Stimulated activated CD8-positive, alpha-beta memory T cell treated with anti-CD3 and anti-CD28 coated beads, Interleukin-15, amount 100 ng/mL, for 48 hours (primary cell): Measurements from ENCODE around the gene LIM2.

Source experiments
- DNase-seq, 2 donors: peaks; one replicate each; pipeline ENCODE4 v3.0.0-alpha.2; 2020; ENCODE audit warnings: low read depth in 2 of 2

Gene LIM2

DNA sequence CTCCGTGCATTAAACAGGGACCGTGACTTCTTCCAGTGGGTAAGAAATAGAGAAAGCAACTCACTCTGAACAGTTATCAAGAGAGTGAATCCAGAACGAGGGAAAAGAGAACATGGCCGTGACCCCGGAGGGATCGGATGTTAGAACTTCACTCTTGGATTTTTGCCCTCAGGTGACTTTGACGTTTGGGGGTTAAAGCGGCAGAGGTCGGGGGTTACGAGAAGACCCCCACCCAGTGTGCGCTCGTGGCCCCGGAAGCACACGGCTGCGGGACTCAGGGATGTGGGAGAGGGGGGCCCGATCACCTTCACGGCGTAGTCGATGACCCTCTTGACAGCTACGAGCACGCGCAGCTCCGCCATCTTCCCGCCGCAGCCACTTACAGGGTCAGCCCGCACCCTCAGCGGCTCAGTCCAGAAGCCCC is 21.8 kb downstream of the LIM2 start, which contains the start of gene ETFB:
Gene ETFB, minus strand, starts transcription at position 424 of the 424 bp plus-strand sequence. Its CDS starts 62 bp downstream, at position 362.
- DNase-seq = no peak

DNA sequence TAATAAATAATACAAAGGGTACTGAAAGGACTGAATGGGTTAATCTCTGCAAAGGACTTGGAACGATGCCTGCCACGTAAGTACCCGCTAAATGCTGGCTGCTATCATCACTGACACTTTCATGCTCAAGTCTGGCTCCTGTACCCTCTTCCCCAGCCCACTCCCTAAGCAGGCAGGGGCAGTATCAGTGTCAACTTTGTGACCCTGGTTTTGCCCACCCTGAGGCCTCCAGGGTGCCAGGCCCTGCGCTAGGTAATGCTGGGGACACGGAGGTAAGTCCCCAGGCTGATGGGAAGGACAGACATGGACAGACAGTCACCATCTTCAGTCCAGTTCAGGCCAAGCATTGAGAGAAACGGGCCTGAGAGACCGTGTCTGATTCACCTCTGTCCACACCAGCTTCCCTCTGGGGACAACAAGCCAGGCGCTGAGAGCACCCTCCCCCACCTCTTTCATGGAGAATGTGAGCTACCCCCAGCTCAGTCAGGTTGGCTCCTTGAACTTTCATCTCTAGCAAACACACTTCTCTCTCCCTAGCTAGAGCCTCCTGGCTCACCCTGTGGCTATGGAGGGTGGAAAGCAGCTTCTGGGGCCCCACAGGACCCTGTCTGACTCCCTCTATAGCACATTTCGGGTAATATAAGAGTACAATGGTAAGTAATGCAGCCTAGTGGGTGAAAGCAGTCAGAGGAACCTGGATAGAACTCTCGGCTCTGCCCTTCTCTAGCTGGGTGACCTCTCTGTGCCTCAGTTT is 22.4 kb downstream of the LIM2 start:
- no peak for DNase-seq

DNA sequence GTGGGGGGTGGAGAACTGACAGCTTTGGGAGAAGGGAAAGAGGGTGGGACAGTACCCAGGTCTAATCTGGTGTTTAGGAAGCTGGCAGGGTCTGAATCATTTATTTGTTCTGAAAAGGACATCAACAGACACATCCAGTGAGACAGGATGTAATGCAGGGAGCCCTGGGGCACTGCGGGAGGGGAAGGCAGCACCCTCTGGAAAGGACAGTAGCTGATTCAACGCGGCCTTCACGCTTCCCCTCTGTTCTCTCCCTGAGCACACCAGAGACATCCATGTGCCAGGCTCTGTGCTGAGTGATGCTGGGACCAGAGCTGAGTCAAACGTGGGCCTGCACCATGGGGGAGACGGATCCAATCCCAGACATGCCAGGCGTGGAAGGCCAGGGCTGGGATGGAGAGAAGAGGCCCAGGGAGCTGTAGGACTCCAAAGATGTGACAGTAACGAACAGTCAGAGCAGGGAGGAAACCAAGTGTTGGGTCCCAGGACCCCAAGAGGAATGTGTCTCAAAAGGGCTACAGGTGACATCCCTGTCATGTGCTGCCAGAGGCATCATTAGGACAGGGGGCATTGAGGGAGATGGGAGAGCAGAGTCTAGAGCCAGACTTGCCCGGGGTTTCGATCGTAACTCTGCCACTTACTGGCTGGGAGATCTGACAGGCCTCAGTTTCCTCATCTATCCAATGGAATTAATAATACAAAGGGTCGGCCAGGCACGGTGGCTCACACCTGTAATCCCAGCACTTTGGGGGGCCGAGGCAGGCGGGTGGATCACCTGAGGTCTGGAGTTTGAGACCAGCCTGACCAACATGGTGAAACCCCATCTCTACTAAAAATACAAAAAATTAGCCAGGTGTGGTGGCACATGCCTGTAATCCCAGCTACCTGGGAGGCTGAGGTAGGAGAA is 23.3 kb downstream of the LIM2 start:
- no peak for DNase-seq

- no peak for DNase-seq
Measured at GRCh38 chr19:51361239-51361638, 26.5 kb downstream of the LIM2 start.

- DNase-seq = no peak
Measured at GRCh38 chr19:51359294-51359693, 28.5 kb downstream of the LIM2 start.

DNA sequence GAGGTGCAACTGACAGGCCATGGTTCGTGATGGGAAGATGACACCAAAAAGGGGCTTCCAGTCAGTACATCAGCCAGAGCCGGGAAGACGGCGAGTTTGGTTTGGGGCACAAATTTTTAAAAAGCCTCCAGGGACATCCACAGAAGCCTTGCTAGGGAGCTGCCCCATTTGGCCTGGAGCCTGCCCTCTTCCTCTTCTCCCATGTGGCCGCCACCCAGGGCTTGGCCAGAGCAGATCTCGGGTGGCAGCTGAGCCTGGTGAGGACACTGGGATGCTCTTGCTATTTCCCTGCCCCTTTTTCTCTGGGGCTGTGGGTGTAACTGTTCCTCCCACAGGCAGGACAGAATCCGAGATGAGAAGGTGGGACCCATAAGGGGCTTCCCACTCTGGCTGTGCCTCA is 29.8 kb downstream of the LIM2 start:
- no peak for DNase-seq

- DNase-seq = no peak
Measured at GRCh38 chr19:51356159-51356801, 31.5 kb downstream of the LIM2 start.

DNA sequence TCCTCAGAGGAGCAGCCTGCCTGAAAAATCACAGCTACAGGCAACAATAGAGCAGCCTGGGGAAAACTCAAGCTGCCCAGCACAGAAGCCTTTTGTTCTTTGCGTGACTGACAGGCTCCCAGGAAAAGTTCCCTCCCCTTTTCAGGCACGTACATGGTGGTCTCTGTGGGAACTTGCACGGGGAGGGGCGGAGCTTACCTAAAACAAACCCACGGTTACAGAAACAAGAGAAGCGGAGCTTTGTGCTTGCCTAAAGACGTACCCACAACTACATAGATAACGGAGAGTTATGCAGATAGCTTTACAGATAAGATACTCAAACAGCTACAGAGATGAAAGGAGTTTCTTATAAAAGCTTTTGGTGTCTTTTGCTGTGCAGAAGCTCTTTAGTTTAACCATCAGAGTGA is 33.0 kb downstream of the LIM2 start:
- peak in 1 of 2 donors; percentile 52 for DNase-seq

GRCh38 chr19:51354103-51354741 is 33.6 kb downstream of the LIM2 start:
- DNase-seq = no peak

- no peak for DNase-seq
Measured at GRCh38 chr19:51352783-51353360, 34.9 kb downstream of the LIM2 start.

DNA sequence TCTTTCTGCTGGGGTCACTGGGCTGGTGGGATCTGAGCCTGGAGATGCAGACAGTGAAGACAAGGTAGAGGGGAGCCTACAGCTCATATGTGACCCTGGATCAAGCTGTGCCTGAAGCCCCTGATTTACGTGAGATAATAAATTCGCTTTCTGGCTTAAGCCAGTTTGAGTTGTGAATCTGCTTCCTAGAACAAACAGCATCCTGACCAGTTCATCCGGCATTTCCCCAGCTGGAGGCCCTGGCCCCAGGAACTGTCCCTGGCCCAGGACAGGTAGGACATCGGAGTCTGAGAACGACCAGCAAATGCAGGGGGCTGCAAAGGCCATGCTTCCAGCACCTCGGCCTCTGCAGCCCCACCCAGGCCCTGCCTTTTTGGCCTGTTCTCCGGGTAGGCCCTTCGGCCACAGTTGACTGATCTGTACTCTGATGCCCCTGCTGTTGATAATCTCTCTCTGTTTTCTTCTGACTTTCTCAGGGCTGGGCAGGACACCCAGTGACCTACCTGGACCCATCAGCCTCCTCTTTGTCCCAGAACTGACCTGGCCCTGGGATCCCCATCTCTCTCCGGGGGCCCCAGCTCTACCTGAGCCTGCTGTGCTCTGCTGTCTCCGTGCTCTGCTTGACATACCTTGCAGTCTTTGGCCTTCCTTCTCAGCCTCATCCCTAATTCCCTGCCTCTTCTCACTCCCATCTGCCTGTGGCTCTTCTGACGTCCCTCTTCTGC is 36.3 kb downstream of the LIM2 start:
- DNase-seq = no peak

- DNase-seq = no peak
Measured at GRCh38 chr19:51347209-51347928, 40.4 kb downstream of the LIM2 start.

GRCh38 chr19:51346742-51347141 is 41.0 kb downstream of the LIM2 start:
- no peak for DNase-seq

DNA sequence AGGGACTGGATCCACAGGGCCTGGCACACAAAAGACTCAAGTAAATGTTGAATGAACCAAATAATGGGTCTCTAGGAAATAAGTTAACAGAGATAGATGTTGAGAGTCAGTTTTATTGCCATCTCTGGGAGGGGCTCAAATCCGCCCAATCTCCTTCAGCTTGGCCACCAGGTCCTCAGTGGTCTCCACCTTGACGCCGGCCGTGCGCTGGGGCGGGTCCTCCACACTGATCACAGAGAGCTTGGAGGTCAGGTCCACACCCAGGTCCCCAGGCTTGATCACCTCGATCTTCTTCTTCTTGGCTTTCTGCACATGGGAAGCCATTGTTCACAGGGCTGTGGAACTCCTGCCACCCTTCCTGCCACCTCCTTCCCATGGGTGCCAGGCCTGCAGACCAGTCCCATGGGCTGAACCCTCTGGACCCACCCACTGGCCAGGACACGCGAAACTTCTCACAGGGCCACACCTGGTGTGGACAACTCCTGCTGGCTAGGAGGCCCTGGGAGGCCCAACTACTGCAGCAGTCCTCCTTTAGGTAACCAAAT is 42.6 kb downstream of the LIM2 start:
- no peak for DNase-seq

DNA sequence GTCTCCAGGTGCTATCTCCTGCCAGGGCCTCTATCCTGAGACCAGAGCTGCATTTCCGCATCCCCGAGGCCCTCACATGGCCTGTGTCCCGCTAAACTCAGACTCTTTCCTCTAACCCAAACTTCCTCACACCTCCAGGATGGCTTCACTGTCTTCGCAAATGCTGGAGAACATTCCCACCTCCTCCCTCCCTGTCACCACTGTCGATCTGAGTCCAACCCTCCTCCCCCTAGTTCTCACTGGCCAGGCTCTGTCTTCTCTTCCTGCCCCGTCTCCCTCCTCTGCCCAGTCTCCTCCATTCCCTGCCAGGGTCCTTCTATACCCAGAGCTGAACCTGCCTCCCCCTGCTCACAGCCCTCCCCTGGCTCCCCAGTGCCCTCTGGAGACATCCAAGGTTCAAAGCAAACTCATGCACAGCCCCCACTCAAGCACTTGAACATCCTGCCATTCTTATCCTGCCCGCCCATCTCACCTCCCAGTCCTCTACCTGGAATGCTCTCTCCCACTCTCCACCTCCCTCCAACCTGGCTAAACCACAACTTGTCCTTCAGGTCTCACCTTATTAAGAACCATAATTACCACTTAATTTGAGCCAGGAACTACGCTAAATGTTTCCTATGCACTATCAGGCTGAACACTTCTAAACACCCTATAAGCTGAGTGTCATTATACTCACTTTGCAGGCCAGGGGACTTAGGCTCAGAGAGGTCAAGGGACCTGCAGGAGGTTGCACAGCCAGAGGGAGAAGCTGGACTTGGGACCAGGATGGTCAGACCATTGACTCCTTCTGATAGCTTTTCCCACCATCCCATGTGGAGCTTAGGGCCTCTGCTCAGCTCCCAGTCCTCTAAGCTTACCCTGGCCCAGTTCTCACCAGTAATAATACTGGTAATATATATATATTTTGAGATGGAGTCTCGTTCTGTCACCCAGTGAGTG is 44.9 kb downstream of the LIM2 start:
- DNase-seq = no peak

DNA sequence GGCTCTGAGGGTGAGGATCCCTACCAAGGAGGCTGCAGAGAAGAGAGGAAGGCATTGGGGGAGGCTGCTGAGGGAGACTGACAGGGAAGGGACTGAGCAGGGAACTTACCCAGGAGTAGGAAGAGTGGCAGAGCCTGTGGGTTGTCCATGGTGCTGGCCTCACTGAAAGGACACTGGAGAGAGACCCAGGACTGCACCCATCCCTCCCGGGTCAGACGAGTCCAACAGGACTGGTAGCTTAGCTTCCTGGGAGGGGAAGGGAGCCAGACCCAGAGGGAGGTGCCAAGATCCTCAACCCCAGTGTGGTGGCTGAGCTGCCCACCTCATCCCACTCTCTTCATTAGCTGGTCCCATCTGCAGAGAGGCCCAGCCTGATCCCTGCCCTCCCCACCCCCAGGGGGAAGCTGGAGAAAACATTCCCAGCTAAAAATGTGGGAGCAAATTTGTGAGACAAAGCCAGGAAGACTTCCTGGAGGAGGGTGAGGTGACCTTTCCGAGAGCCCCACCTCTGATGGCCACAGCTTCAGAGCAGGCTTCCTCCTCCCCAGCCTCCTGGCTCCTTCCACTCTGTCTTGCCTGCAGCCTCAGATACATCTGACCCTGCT is 45.7 kb downstream of the LIM2 start, which contains the start of gene VSIG10L:
Gene VSIG10L, minus strand, starts transcription at position 164 of the 605 bp plus-strand sequence. Its CDS starts 15 bp downstream, at position 149.
- no peak for DNase-seq

GRCh38 chr19:51341066-51341465 is 46.7 kb downstream of the LIM2 start:
- DNase-seq = no peak
